SK-N-SH (cell line): ENCODE measurements around the gene CGB2. TPM values are rescaled to one million over a fixed set of nuclear protein-coding genes. Genes with fewer than 3 reads are reported as not detected.
A peak's percentile ranks its signal among the peaks of the same experiment; 100 is the strongest.

Source experiments
- CTCF ChIA-PET: fragments of 300-600, 350-600 bp; formaldehyde crosslinking; extraction: SDS; loops from one replicate; lab custom pipeline; 2021; lab: Yijun Ruan, JAX
- POLR2A ChIA-PET: fragments of 350-600 bp; sonication (Branson Sonifier 250); formaldehyde crosslinking; extraction: SDS; loops from one replicate; lab custom pipeline; 2020; ENCODE audit warnings: antibody characterized with exemption, inconsistent platforms; lab: Yijun Ruan, JAX
- DNase-seq: peaks from one replicate; pipeline ENCODE4 v3.0.0; 2012
- H2AFZ ChIP-seq: fragments of 200-600 bp; sonication (generic); 2 replicates; pipeline ENCODE4 v1.8.1; 2016; ENCODE audit warnings: antibody characterized with exemption, mild to moderate bottlenecking, low read depth
- H3F3A ChIP-seq: fragments of 200-600 bp; sonication (generic); replicated peaks from 2 replicates; pipeline ENCODE3; 2016; ENCODE audit warnings: antibody characterized with exemption, mild to moderate bottlenecking; ENCODE audit not compliant: insufficient read depth
- H3K27ac ChIP-seq, 2 experiments: fragments of 200-500 bp in 1 of 2; fragments of 200-600 bp in 1 of 2; sonication (Bioruptor generic) in 1 of 2; sonication (generic), shearing (Covaris generic) in 1 of 2; 2 replicates each; pipeline versions ENCODE4 v1.5.1 to v1.6.1; 2014 to 2016; ENCODE audit warnings: low read depth in 2 of 2, inconsistent platforms in 1 of 2, low read length in 1 of 2, mild to moderate bottlenecking in 1 of 2, mixed read lengths in 1 of 2
- H3K27me3 ChIP-seq: fragments of 200-600 bp; sonication (generic), shearing (Covaris generic); 2 replicates; pipeline ENCODE4 v1.6.1; 2016; ENCODE audit warnings: mixed run types; ENCODE audit not compliant: insufficient read depth
- H3K36me3 ChIP-seq, 2 experiments: fragments of 200-500 bp in 1 of 2; fragments of 200-600 bp in 1 of 2; sonication (Bioruptor generic) in 1 of 2; sonication (generic) in 1 of 2; replicated peaks in 1 of 2; 2 replicates each; pipeline versions ENCODE3 to v1.5.1; 2014 to 2016; ENCODE audit warnings: low read length in 1 of 2, mild to moderate bottlenecking in 1 of 2; ENCODE audit not compliant: insufficient read depth in 2 of 2, control insufficient read depth in 1 of 2
- H3K4me1 ChIP-seq, 2 experiments: fragments of 200-500 bp in 1 of 2; fragments of 200-600 bp in 1 of 2; sonication (Bioruptor generic) in 1 of 2; sonication (generic), shearing (Covaris generic) in 1 of 2; 2 replicates each; pipeline versions ENCODE4 v1.5.1 to v1.6.1; 2014 to 2016; ENCODE audit warnings: low read depth in 1 of 2, low read length in 1 of 2, mixed run types in 1 of 2; ENCODE audit not compliant: insufficient read depth in 2 of 2, control insufficient read depth in 1 of 2
- H3K4me2 ChIP-seq: fragments of 200-600 bp; sonication (generic), shearing (Covaris generic); 2 replicates; pipeline ENCODE4 v1.6.1; 2017; ENCODE audit warnings: mixed run types
- H3K4me3 ChIP-seq, 2 experiments: fragments of 200-500 bp in 1 of 2; fragments of 200-600 bp in 1 of 2; sonication (Bioruptor generic) in 1 of 2; sonication (generic), shearing (Covaris generic) in 1 of 2; 2 replicates each; pipeline versions ENCODE4 v1.5.1 to v1.8.1; 2014 to 2016; ENCODE audit warnings: low read depth in 2 of 2, inconsistent platforms in 1 of 2, low read length in 1 of 2, mild to moderate bottlenecking in 1 of 2, mixed read lengths in 1 of 2, moderate library complexity in 1 of 2
- H3K79me2 ChIP-seq: fragments of 200-600 bp; sonication (generic); 2 replicates; pipeline ENCODE4 v1.8.1; 2017; ENCODE audit warnings: mild to moderate bottlenecking; ENCODE audit not compliant: insufficient read depth
- H3K9ac ChIP-seq: fragments of 200-600 bp; sonication (generic); 2 replicates; pipeline ENCODE4 v1.6.1; 2017; ENCODE audit warnings: mixed run types
- H3K9me2 ChIP-seq: fragments of 200-600 bp; sonication (generic); 2 replicates; pipeline ENCODE4 v1.6.1; 2017; ENCODE audit warnings: mixed run types
- H3K9me3 ChIP-seq: fragments of 200-600 bp; sonication (generic); 2 replicates; pipeline ENCODE4 v1.6.1; 2017; ENCODE audit warnings: mixed run types, mild to moderate bottlenecking, moderate library complexity
- H4K20me1 ChIP-seq: fragments of 200-600 bp; sonication (generic); 2 replicates; pipeline ENCODE4 v1.6.1; 2017; ENCODE audit warnings: mild to moderate bottlenecking, mixed run types; ENCODE audit not compliant: insufficient read depth
- CHD2 ChIP-seq: fragments of 150-350 bp; IDR thresholded peaks from 2 replicates; pipeline ENCODE4 v1.6.1; 2018; ENCODE audit warnings: low read length; ENCODE audit not compliant: partially characterized antibody
- EP300 ChIP-seq, 2 experiments: IDR thresholded peaks; 2 replicates each; pipeline versions ENCODE4 v1.4.0 to v1.6.1; 2012; ENCODE audit warnings: borderline replicate concordance in 1 of 2, low read depth in 1 of 2, low read length in 1 of 2
- FOSL2 ChIP-seq: IDR thresholded peaks from 2 replicates; pipeline ENCODE4 v1.4.0; 2012; ENCODE audit warnings: low read depth, mild to moderate bottlenecking, moderate library complexity, borderline replicate concordance
- FOXJ3 ChIP-seq: sonication (generic); formaldehyde crosslinking; IDR thresholded peaks from 2 replicates; pipeline ENCODE4 v1.5.1; 2020; ENCODE audit warnings: mild to moderate bottlenecking, missing genetic modification reagents
- FOXM1 ChIP-seq: IDR thresholded peaks from 2 replicates; pipeline ENCODE4 v1.4.0; 2012; ENCODE audit warnings: low read depth, mild to moderate bottlenecking
- MXI1 ChIP-seq: IDR thresholded peaks from 2 replicates; pipeline ENCODE4 v1.6.1; 2012; ENCODE audit warnings: mild to moderate bottlenecking, low read depth, low read length, improper control_type of control experiment
- NFIC ChIP-seq: IDR thresholded peaks from 2 replicates; pipeline ENCODE4 v1.4.0; 2012; ENCODE audit warnings: borderline replicate concordance
- NRF1 ChIP-seq: IDR thresholded peaks from 2 replicates; pipeline ENCODE4 v1.6.1; 2012; ENCODE audit warnings: low read depth, mild to moderate bottlenecking, low read length
- POLR2AphosphoS5 ChIP-seq: IDR thresholded peaks from 2 replicates; pipeline ENCODE4 v1.6.1; 2012; ENCODE audit warnings: low read depth, low read length
- RAD21 ChIP-seq: IDR thresholded peaks from 2 replicates; pipeline ENCODE4 v1.6.1; 2012; ENCODE audit warnings: mild to moderate bottlenecking, low read length
- SIN3A ChIP-seq: IDR thresholded peaks from 2 replicates; pipeline ENCODE4 v1.6.1; 2012; ENCODE audit warnings: low read depth, mild to moderate bottlenecking, low read length, moderate library complexity, borderline replicate concordance
- TAF1 ChIP-seq: IDR thresholded peaks from 2 replicates; pipeline ENCODE4 v1.6.1; 2012; ENCODE audit warnings: low read depth, mild to moderate bottlenecking, low read length, moderate library complexity, borderline replicate concordance
- ZBTB33 ChIP-seq: IDR thresholded peaks from 2 replicates; pipeline ENCODE4 v1.4.0; 2012; ENCODE audit warnings: low read depth, borderline replicate concordance
- WGBS: methylation state at CpG from one replicate; pipeline ENCODE4 v1.1.6; 2017; ENCODE audit warnings: low lambda C conversion rate; 5-methylcytosine and 5-hydroxymethylcytosine counted together
- polyA plus RNA-seq, 3 experiments: library from polyadenylated mRNA; depleted of rRNA; stranded (reverse); fragments of >200 nt; gene quantifications; 2 replicates each; pipeline ENCODE4 v1.2.3, GENCODE V29; 2012
- TF ChIP-seq, protein P1 (sequence below): fragments of 150-350 bp; IDR thresholded peaks from 2 replicates; pipeline ENCODE4 v1.6.1; 2016; ENCODE audit warnings: mild to moderate bottlenecking, low read depth, low read length
- TF ChIP-seq, protein P2 (sequence below): IDR thresholded peaks from 2 replicates; pipeline ENCODE4 v1.4.0; 2012; ENCODE audit warnings: low read depth
- TF ChIP-seq, protein P3 (sequence below): IDR thresholded peaks from 2 replicates; pipeline ENCODE4 v1.6.1; 2012; ENCODE audit warnings: mild to moderate bottlenecking, low read depth, low read length, moderate library complexity

CGB2 gene
- polyA plus RNA-seq, 1 of the 3 experiments (the other 2 are of a cell fraction): 0.64 TPM

DNA sequence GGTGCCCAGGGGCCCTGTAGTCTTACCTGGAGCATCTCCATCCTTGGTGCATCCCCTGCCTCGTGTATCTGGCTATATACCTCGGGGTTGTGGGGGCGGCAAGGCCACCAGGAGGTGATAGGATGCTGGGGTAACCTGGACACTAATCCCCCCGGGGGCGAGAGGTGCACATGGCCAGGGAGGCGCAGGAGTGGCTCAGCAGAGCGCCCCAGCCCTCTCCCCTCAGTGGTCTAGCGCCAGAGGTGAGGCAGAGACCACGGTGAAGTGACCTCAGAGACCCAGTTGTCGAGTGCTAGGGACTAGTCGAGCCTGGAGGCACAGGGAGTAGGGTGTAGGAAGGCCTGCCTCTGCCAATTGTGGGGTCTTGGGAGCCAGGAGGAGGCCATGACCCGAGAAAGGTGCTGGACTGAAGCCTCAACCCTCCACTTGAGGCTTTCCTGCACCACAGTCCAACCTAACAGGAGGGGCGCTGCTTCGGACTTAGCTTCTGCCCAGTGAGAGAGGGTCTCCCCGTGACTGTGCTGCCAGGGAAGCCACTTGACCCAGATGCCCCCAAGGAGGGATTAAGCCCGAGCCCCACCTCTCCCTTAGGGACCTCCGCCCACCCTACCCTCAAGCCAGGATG is 14.5 kb upstream of the CGB2 start, which contains the start of gene LHB:
LHB (minus strand) TSS at position 51 of the 625 bp plus-strand sequence; CDS start at position 41, 10 bp downstream.
- CTCF ChIA-PET: interaction anchor here (0.9 to 3.3 kb wide), 9 partner anchors 8 to 57 kb away, joined by 3 to 17 read pairs (median 5); partner anchors contain the start of genes GYS1 and RUVBL2
- H3F3A ChIP-seq: peaks cover 24% of the 10 kb centered on the region

DNA sequence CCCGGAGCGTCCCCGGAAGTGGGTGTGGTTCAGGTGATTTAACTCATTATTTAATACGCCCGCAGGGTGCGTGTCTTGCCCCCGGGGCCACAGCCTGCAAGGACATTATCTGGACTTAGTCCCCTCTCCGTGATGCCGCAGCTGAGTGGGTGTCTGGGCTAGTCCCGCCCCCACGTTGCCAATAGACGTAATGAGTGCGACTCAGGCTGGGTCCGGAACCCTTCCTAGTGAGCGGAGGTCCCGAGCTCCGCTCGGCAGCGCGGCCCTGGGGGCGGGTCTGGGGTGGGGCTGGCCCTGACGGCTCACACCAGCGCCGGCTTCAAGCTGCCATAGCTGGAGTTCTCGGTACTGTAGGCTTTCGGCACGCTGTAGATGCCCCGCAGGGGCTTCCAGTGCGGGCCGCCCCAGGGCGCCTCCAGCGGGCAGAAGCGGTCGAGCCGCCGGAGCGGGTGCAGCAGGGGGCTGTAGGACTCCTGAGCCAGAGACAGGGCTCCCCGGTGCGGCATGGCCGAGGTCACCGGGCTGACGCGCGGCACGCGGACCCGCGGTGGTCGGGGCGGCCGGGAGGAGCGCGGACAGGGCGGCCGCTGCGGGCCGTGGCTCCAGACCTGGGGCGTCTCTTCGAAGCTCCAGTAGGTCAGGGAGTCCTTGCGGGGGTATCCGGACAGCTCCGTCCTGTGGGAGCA is 13.9 kb upstream of the CGB2 start:
- POLR2A ChIA-PET: interaction anchor here (1.5 kb wide), 1 partner anchor 8 kb away, joined by 7 read pairs; no protein-coding TSS in a partner anchor
- peak overlapping the region; percentile 18; the same call in 1 of the 2 replicates for H3K9ac ChIP-seq
- TF ChIP-seq, protein P1, sequence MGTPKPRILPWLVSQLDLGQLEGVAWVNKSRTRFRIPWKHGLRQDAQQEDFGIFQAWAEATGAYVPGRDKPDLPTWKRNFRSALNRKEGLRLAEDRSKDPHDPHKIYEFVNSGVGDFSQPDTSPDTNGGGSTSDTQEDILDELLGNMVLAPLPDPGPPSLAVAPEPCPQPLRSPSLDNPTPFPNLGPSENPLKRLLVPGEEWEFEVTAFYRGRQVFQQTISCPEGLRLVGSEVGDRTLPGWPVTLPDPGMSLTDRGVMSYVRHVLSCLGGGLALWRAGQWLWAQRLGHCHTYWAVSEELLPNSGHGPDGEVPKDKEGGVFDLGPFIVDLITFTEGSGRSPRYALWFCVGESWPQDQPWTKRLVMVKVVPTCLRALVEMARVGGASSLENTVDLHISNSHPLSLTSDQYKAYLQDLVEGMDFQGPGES: no peak
- TF ChIP-seq EP300 (IDR thresholded peaks at IDR 0.05; ENCODE audit: borderline replicate concordance in 1 of 2, low read depth in 1 of 2, low read length in 1 of 2): no peak
- peak; percentile 29; the same call in 1 of the 2 replicates for TF ChIP-seq SIN3A
- no peak for TF ChIP-seq NFIC
- TF ChIP-seq NRF1: no peak
- TF ChIP-seq, protein P2, sequence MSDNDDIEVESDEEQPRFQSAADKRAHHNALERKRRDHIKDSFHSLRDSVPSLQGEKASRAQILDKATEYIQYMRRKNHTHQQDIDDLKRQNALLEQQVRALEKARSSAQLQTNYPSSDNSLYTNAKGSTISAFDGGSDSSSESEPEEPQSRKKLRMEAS: peak; percentile 34
- TF ChIP-seq TAF1: no peak
- no peak for TF ChIP-seq FOSL2
- TF ChIP-seq MXI1: peak; percentile 35; the same call in 1 of the 2 replicates
- TF ChIP-seq, protein P3, sequence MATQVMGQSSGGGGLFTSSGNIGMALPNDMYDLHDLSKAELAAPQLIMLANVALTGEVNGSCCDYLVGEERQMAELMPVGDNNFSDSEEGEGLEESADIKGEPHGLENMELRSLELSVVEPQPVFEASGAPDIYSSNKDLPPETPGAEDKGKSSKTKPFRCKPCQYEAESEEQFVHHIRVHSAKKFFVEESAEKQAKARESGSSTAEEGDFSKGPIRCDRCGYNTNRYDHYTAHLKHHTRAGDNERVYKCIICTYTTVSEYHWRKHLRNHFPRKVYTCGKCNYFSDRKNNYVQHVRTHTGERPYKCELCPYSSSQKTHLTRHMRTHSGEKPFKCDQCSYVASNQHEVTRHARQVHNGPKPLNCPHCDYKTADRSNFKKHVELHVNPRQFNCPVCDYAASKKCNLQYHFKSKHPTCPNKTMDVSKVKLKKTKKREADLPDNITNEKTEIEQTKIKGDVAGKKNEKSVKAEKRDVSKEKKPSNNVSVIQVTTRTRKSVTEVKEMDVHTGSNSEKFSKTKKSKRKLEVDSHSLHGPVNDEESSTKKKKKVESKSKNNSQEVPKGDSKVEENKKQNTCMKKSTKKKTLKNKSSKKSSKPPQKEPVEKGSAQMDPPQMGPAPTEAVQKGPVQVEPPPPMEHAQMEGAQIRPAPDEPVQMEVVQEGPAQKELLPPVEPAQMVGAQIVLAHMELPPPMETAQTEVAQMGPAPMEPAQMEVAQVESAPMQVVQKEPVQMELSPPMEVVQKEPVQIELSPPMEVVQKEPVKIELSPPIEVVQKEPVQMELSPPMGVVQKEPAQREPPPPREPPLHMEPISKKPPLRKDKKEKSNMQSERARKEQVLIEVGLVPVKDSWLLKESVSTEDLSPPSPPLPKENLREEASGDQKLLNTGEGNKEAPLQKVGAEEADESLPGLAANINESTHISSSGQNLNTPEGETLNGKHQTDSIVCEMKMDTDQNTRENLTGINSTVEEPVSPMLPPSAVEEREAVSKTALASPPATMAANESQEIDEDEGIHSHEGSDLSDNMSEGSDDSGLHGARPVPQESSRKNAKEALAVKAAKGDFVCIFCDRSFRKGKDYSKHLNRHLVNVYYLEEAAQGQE: no peak
- no peak for TF ChIP-seq CHD2
- 0 out of 2 replicates have a peak, but pooled peaks have one; percentile 16 for TF ChIP-seq POLR2AphosphoS5
- TF ChIP-seq ZBTB33: no peak
- no peak for TF ChIP-seq FOXJ3 (CRISPR knock-in tag)

More for the DNA sequence above, 14.5 kb upstream of the CGB2 start, which contains the start of gene LHB:
- Histone ChIP-seq H3K4me1 (peaks cover 0 to 35% of the 10 kb centered on the region in 2 experiments; a peak in 1 of 4 replicates), H3K27ac (no peak within 1 kb of the TSS), H4K20me1 (no peaks in the 10 kb centered on the region), H3K9me2 (no peaks in the 10 kb centered on the region), H3K27me3 (no peaks in the 10 kb centered on the region), H3K9ac (peak within 1 kb of the TSS; percentile 18; the same call in 1 of the 2 replicates), H3K4me2 (peak within 1 kb of the TSS; percentile 79), H3K79me2 (no peaks in the 10 kb centered on the region), H3K4me3 (peak within 1 kb of the TSS; percentile 46 to 60), H3K36me3 (peaks cover 0 to 24% of the 10 kb centered on the region in 2 experiments), H3K9me3 (no peaks in the 10 kb centered on the region), H2AFZ (no peak within 1 kb of the TSS)
- 89% methylated on average over 9 of the region's 17 CpGs for WGBS
- POLR2A ChIA-PET: interaction anchor here (1.5 kb wide), 1 partner anchor 8 kb away, joined by 7 read pairs; no protein-coding TSS in a partner anchor
- TF ChIP-seq FOSL2: no peak
- no peak for TF ChIP-seq RAD21
- TF ChIP-seq FOXM1: no peak
- DNase-seq: peak; percentile 42

More for the DNA sequence above, 13.9 kb upstream of the CGB2 start:
- Histone ChIP-seq H3F3A (peaks cover 24% of the 10 kb centered on the region), H3K9me3 (no peaks in the 10 kb centered on the region), H3K9me2 (no peaks in the 10 kb centered on the region), H3K79me2 (no peaks in the 10 kb centered on the region), H4K20me1 (no peaks in the 10 kb centered on the region), H3K4me2 (peak overlapping the region; percentile 79), H3K4me3 (peak overlapping the region; percentile 46 to 60), H3K4me1 (peaks cover 0 to 35% of the 10 kb centered on the region in 2 experiments; a peak in 1 of 4 replicates), H2AFZ (no peak overlapping the region), H3K36me3 (peaks cover 0 to 21% of the 10 kb centered on the region in 2 experiments), H3K27ac (no peak overlapping the region), H3K27me3 (no peaks in the 10 kb centered on the region)
- 5% methylated on average over 8 of the region's 62 CpGs for WGBS
- peak; percentile 89 for DNase-seq
- CTCF ChIA-PET: interaction anchor here (0.6 to 3.3 kb wide), 12 partner anchors 9 to 1663 kb away, joined by 3 to 17 read pairs (median 4); partner anchors contain the start of genes GYS1 and RUVBL2
